Kidney (tissue), 22 donors: Measurements from ENCODE around the gene NPFF. TPM values are rescaled to one million over a fixed set of nuclear protein-coding genes. Genes with fewer than 3 reads are reported as not detected.
A peak's percentile ranks its signal among the peaks of the same experiment; 100 is the strongest.

Experiments used
- DNase-seq, 5 donors: peaks; one replicate each; pipeline ENCODE4 v3.0.0-alpha.2; 2013 to 2020
- FAIRE-seq: peaks from 2 replicates; lab custom pipeline; 2012; peaks lifted over from hg19 to GRCh38; lab: Jason Lieb, UNC
- H3K27ac ChIP-seq, 2 donors: one replicate each; pipeline ENCODE4 v1.7.0; 2013; ENCODE audit warnings: low read depth in 2 of 2, low read length in 2 of 2, inconsistent platforms in 1 of 2
- H3K27me3 ChIP-seq: one replicate; pipeline ENCODE4 v1.7.1; 2013; ENCODE audit warnings: low read length, inconsistent platforms; ENCODE audit not compliant: control insufficient read depth, insufficient read depth
- H3K36me3 ChIP-seq, 3 donors: one replicate each; pipeline versions ENCODE4 v1.7.0 to v1.7.1; 2013; ENCODE audit warnings: low read length in 3 of 3, control low read depth in 1 of 3, inconsistent platforms in 1 of 3; ENCODE audit not compliant: insufficient read depth in 3 of 3, control insufficient read depth in 2 of 3
- H3K4me1 ChIP-seq, 3 donors: one replicate each; pipeline versions ENCODE4 v1.7.0 to v1.7.1; 2013; ENCODE audit warnings: low read length in 3 of 3, inconsistent platforms in 1 of 3, low read depth in 1 of 3; ENCODE audit not compliant: control insufficient read depth in 2 of 3, insufficient read depth in 2 of 3
- H3K4me3 ChIP-seq, 3 donors: one replicate each; pipeline versions ENCODE4 v1.7.0 to v1.8.1; 2013; ENCODE audit warnings: low read length in 3 of 3, control low read depth in 1 of 3, inconsistent platforms in 1 of 3
- H3K9ac ChIP-seq, 3 donors: one replicate each; pipeline versions ENCODE4 v1.7.0 to v1.7.1; 2013; ENCODE audit warnings: low read length in 3 of 3, control low read depth in 1 of 3, inconsistent platforms in 1 of 3
- H3K9me3 ChIP-seq, 3 donors: one replicate each; pipeline versions ENCODE4 v1.7.0 to v1.7.1; 2013; ENCODE audit warnings: low read length in 3 of 3, control low read depth in 1 of 3, inconsistent platforms in 1 of 3; ENCODE audit not compliant: control insufficient read depth in 2 of 3, insufficient read depth in 1 of 3
- intact Hi-C: fragments of 100-400 bp; cut with DNase I; formaldehyde crosslinking; loops from one replicate; pipeline ENCODE4 v1.11.1; 2022
- long read RNA-seq, 10 donors: library from polyadenylated mRNA in 1 of 10; unstranded in 1 of 10; transcript quantifications; one replicate each; pipeline ENCODE4 v2.0.0 and lab custom pipeline, GENCODE V29; 2021 to 2026
- polyA plus RNA-seq: library from polyadenylated mRNA; stranded (reverse); fragments of 350-450 nt; fragmentation: Illumina TruSeq; extraction: RNeasy Lipid Tissue Mini Kit (QIAGEN cat#74804); gene quantifications from one replicate; pipeline ENCODE4 v1.2.3, GENCODE V29; 2014; ENCODE audit warnings: low read depth, low replicate concordance; ENCODE audit not compliant: insufficient read depth
- total RNA-seq: library from RNA; stranded (reverse); fragmentation: NEBNext Ultra II Directional; extraction: Animal tissue kit (Norgen Biotek cat#: 25700); gene quantifications from one replicate; pipeline ENCODE4 v1.2.1, GENCODE V29; 2021
- TF ChIP-seq, protein P1 (sequence below): IDR thresholded peaks from 3 replicates; pipeline ENCODE4 v1.5.1; 2012; ENCODE audit warnings: mild to moderate bottlenecking, moderate library complexity, borderline replicate concordance; ENCODE audit not compliant: insufficient read depth; ENCODE audit errors: extremely low read depth
- donor health status: control.
- donor health status: control.
- donor health status: control.
- donor health status: control.
- donor health status: control.
- donor health status: DM: yes; HTN: yes; CAD: no.
- donor health status: Normal renal cell carcinoma (clear cell type).

Gene NPFF, protein sequence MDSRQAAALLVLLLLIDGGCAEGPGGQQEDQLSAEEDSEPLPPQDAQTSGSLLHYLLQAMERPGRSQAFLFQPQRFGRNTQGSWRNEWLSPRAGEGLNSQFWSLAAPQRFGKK
- not detected for total RNA-seq
- polyA plus RNA-seq = 1.3 TPM
- long read RNA-seq, donor 1 = 0 reads
- long read RNA-seq, donor 2 = 0 reads
- long read RNA-seq, donor 3 = 0 reads
- long read RNA-seq, donor 4 = 0 reads
- long read RNA-seq, donor 5 = 0 reads
- long read RNA-seq, donor 6 = 0 reads
- long read RNA-seq, donor 7 = 0 reads
- long read RNA-seq, donor 8 = 0 reads
- long read RNA-seq, donor 9 = 0 reads
- long read RNA-seq, donor 10 = 0 reads

DNA sequence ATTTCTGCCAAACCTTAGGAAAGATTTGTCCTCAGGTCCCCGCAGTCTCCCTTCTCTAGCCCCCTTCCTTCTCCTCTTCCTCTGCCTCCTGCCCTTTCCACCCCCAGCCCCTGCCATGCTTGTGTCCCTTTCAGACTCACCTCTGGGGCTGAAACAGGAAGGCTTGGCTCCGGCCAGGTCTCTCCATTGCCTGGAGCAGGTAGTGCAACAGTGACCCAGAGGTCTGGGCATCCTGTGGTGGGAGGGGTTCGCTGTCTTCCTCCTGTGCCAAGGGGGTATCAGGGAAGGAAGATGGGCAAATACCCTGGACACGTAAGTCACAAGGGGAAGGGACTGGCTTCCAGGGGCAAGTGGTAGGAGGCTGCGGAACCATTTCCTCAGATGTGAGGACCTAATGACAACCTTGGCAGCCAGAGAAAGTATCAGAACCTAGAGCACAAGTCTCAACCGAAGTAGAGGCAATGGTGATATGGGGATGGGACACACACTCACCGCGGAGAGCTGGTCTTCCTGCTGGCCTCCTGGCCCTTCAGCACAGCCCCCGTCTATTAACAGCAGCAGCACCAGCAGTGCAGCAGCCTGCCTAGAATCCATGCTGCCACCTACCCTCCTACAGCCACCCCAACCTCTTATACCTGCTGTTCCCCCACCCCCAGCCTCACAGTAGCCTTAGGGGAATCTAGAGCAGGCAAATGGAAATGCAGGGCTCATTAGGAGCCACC, at the start of gene NPFF:
NPFF (minus strand) TSS at position 604 of the 722 bp plus-strand sequence; CDS start at position 594, 10 bp downstream.
- H3K27me3 ChIP-seq = no peaks in the 10 kb centered on the region
- intact Hi-C loops = no loop called here
- FAIRE-seq (no peak), DNase-seq (no peak)
- H3K4me1 ChIP-seq = peaks cover 0 to 15% (median 5%) of the 10 kb centered on the region in 3 donors
- no peak within 1 kb of the TSS for H3K27ac ChIP-seq
- no peaks in the 10 kb centered on the region for H3K9me3 ChIP-seq
- no peak within 1 kb of the TSS for H3K9ac ChIP-seq
- H3K4me3 ChIP-seq = no peak within 1 kb of the TSS
- TF ChIP-seq, protein P1, sequence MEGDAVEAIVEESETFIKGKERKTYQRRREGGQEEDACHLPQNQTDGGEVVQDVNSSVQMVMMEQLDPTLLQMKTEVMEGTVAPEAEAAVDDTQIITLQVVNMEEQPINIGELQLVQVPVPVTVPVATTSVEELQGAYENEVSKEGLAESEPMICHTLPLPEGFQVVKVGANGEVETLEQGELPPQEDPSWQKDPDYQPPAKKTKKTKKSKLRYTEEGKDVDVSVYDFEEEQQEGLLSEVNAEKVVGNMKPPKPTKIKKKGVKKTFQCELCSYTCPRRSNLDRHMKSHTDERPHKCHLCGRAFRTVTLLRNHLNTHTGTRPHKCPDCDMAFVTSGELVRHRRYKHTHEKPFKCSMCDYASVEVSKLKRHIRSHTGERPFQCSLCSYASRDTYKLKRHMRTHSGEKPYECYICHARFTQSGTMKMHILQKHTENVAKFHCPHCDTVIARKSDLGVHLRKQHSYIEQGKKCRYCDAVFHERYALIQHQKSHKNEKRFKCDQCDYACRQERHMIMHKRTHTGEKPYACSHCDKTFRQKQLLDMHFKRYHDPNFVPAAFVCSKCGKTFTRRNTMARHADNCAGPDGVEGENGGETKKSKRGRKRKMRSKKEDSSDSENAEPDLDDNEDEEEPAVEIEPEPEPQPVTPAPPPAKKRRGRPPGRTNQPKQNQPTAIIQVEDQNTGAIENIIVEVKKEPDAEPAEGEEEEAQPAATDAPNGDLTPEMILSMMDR = no peak
- H3K36me3 ChIP-seq = peaks cover 0 to 15% (median 15%) of the 10 kb centered on the region in 3 donors

DNA sequence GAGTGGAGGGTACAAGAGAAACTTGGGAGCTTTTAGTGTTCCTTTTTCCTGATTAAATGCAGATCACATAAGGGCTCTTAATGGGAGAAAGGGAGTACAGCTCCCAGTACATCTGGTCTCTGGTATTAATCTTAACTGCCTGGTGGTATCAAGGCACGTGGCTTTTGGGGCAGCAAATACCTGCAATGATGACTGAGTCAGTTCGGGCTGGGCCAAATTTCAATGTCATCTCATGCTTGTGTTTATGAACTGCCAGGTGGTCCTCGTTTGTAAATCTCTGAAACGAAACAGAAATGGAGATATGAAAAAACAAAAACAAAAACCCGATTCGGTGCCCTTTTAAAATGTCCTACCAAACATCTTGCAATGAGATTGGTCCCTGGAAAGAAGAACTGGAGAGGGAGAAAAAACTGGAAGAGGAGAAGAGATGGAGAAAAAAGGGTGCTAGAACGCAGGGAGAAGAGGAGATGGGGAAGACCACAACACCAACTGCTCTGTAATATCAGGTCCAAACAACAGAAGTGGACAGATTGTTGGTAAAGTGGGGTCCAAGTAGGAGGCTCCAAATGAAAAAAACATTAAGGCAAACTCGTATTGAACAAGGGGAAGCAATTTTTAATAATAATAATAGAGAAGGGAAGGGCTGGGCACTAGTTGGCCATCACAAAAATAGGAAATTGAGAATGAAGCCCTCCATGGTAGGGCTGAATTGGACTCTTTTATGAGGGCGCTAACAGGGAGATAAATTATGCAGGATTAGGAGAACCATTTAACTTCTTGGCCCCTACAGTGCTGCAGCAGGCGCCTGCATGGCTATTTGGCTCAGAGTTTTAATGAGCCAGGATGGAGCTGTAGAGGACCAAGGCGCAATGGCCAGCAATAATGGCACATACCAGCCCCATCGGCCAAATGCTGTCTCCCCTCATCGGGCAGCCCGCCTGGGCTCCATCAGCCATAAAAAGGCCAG, 45.4 kb upstream of the NPFF start:
- Histone ChIP-seq H3K4me3 (no peak overlapping the region), H3K9ac (no peak overlapping the region), H3K27ac (no peak overlapping the region), H3K36me3 (peaks cover 2 to 6% (median 5%) of the 10 kb centered on the region in 3 donors), H3K9me3 (no peaks in the 10 kb centered on the region), H3K27me3 (no peaks in the 10 kb centered on the region), H3K4me1 (no peaks in the 10 kb centered on the region)
- TF ChIP-seq, protein P1 = no peak
- intact Hi-C loops = no loop called here
- DNase-seq (peak in 2 of 5 donors; percentile 13 to 54), FAIRE-seq (no peak)

DNA sequence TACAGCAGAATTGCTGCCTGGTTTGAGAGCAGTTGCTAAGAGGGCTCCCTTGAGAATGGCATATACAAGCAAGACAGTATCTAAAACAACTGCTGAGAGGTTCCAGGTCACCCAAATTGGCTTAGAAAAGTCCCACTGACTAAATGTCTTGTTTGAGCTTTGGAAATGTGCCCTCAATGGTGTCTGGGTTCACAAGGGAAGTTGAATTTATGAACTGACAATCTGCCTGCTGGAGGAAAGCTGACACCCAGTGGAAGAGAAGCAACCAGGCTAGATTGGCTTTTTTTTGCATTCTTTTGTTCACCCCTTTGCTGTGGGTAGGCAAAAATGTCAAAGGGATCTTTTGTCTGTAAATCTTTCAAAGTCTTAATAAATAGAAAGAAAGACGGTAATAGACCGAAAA, 44.6 kb upstream of the NPFF start:
- Histone ChIP-seq H3K36me3 (peaks cover 4 to 7% (median 6%) of the 10 kb centered on the region in 3 donors), H3K4me3 (no peak overlapping the region), H3K27ac (no peak overlapping the region), H3K27me3 (no peaks in the 10 kb centered on the region), H3K9ac (no peak overlapping the region), H3K9me3 (no peaks in the 10 kb centered on the region), H3K4me1 (no peaks in the 10 kb centered on the region)
- TF ChIP-seq, protein P1 = no peak
- intact Hi-C loops = no loop called here
- FAIRE-seq = no peak
- DNase-seq = peak in 2 of 5 donors; percentile 35 to 56
